ENCODE measurements around the gene UBE3D.

The UBE3D gene

GRCh38 chr6:83071023-83071422 lies 5.4 kb upstream of the UBE3D start:
- TF ChIP-seq CTCF (IDR thresholded peaks at IDR 0.05; ENCODE audit: insufficient read depth, missing control alignments): no peak
- FAIRE-seq (no peak), DNase-seq (ENCODE audit: insufficient read length, low spot score) (no peak)

GRCh38 chr6:83069633-83070032 lies 4.0 kb upstream of the UBE3D start:
- DNase-seq (ENCODE audit: insufficient read length, low spot score) (no peak), FAIRE-seq (no peak)
- no peak for TF ChIP-seq CTCF (IDR thresholded peaks at IDR 0.05; ENCODE audit: insufficient read depth, missing control alignments)

- FAIRE-seq (no peak), DNase-seq (ENCODE audit: insufficient read length, low spot score) (no peak)
- TF ChIP-seq CTCF (IDR thresholded peaks at IDR 0.05; ENCODE audit: insufficient read depth, missing control alignments): no peak
Observed at GRCh38 chr6:83068616-83069015, 3.0 kb upstream of the UBE3D start.

GRCh38 chr6:83067448-83068439 lies 2.1 kb upstream of the UBE3D start, which contains the start of gene DOP1A:
Gene DOP1A, plus strand, starts transcription at chr6:83067671. Its CDS starts 29,307 bp downstream, at chr6:83096978.
- DNase-seq (ENCODE audit: insufficient read length, low spot score) (peak; percentile 51), FAIRE-seq (no peak)
- TF ChIP-seq CTCF (IDR thresholded peaks at IDR 0.05; ENCODE audit: insufficient read depth, missing control alignments): peak; percentile 94

GRCh38 chr6:83062225-83062624 lies 3.4 kb downstream of the UBE3D start:
- TF ChIP-seq CTCF (IDR thresholded peaks at IDR 0.05; ENCODE audit: insufficient read depth, missing control alignments): no peak
- FAIRE-seq: no peak
- no peak for DNase-seq (ENCODE audit: insufficient read length, low spot score)

GRCh38 chr6:83061190-83061589 lies 4.5 kb downstream of the UBE3D start:
- no peak for TF ChIP-seq CTCF (IDR thresholded peaks at IDR 0.05; ENCODE audit: insufficient read depth, missing control alignments)
- FAIRE-seq: no peak

More at GRCh38 chr6:83061190-83061589, 4.5 kb downstream of the UBE3D start:
- no peak for DNase-seq (ENCODE audit: insufficient read length, low spot score)
